K562 (cell line): ENCODE data around the gene SAE1. TPM values are rescaled to one million over a fixed set of nuclear protein-coding genes. Genes with fewer than 3 reads are reported as not detected.

Experiments
- ARID3A ChIP-seq: IDR thresholded peaks from 2 replicates; pipeline ENCODE4 v1.6.1; 2012; ENCODE audit warnings: low read depth, low read length, improper control_type of control experiment, borderline replicate concordance
- CC2D1A ChIP-seq: fragments of 450-650 bp; IDR thresholded peaks from 2 replicates; pipeline ENCODE4 v1.6.1; 2017; ENCODE audit warnings: mild to moderate bottlenecking
- CTCF ChIP-seq, 3 experiments: IDR thresholded peaks in 2 of 3; conservative IDR thresholded peaks in 1 of 3; 2 replicates each; pipeline ENCODE4 v1.5.1; 2011 to 2012; ENCODE audit warnings: low read length in 3 of 3, mild to moderate bottlenecking in 3 of 3, control low read depth in 2 of 3, improper control_type of control experiment in 1 of 3, inconsistent platforms in 1 of 3, low read depth in 1 of 3, mixed read lengths in 1 of 3, moderate library complexity in 1 of 3; ENCODE audit not compliant: insufficient read depth in 2 of 3
- DMBX1 ChIP-seq: fragments of 250-450 bp; sonication (Bioruptor Pico); IDR thresholded peaks from 2 replicates; pipeline ENCODE4 v1.8.0; 2022; ENCODE audit warnings: inconsistent platforms, mild to moderate bottlenecking, moderate library complexity, borderline replicate concordance
- FOSL1 ChIP-seq: fragments of 200-800 bp; sonication (Bioruptor generic); conservative IDR thresholded peaks from 2 replicates; pipeline ENCODE4 v1.6.1; 2016; ENCODE audit warnings: missing genetic modification characterization, missing compliant biosample characterization
- FUS ChIP-seq: fragments of 200-400 bp; formaldehyde crosslinking; optimal IDR thresholded peaks from 2 replicates; pipeline ENCODE3; 2017; ENCODE audit warnings: low read depth, low read length
- HDAC8 ChIP-seq: fragments of 450-650 bp; IDR thresholded peaks from 2 replicates; pipeline ENCODE4 v1.6.1; 2016; ENCODE audit warnings: mild to moderate bottlenecking, missing genetic modification characterization, moderate library complexity, missing compliant biosample characterization
- HDGF ChIP-seq: fragments of 450-650 bp; IDR thresholded peaks from 2 replicates; pipeline ENCODE4 v1.6.1; 2016
- HIVEP1 ChIP-seq: fragments of 250-450 bp; sonication (Bioruptor Pico); IDR thresholded peaks from 2 replicates; pipeline ENCODE4 v1.4.0; 2020; ENCODE audit warnings: mild to moderate bottlenecking
- MLLT1 ChIP-seq, 2 experiments: fragments of 450-650 bp; IDR thresholded peaks; 2 replicates each; pipeline ENCODE4 v1.6.1; 2016
- MXD1 ChIP-seq: fragments of 250-450 bp; sonication (Bioruptor Pico); IDR thresholded peaks from 2 replicates; pipeline ENCODE4 v1.8.0; 2021; ENCODE audit warnings: borderline replicate concordance, mild to moderate bottlenecking, moderate library complexity; ENCODE audit not compliant: poor library complexity, severe bottlenecking
- NKRF ChIP-seq: fragments of 450-650 bp; IDR thresholded peaks from 2 replicates; pipeline ENCODE4 v1.6.1; 2016; ENCODE audit warnings: borderline replicate concordance
- NR3C1 ChIP-seq: sonication (generic); formaldehyde crosslinking; IDR thresholded peaks from 2 replicates; pipeline ENCODE4 v1.8.1; 2022; ENCODE audit warnings: missing genetic modification reagents
- SETDB1 ChIP-seq: IDR thresholded peaks from one replicate; pipeline ENCODE4 v1.6.1; 2012; ENCODE audit warnings: low read length, control low read depth, inconsistent platforms
- SNAPC5 ChIP-seq: fragments of 250-450 bp; sonication (Bioruptor Pico); IDR thresholded peaks from 2 replicates; pipeline ENCODE4 v1.8.0; 2021; ENCODE audit warnings: moderate library complexity, mild to moderate bottlenecking, inconsistent platforms
- SOX6 ChIP-seq: fragments of 450-650 bp; IDR thresholded peaks from 2 replicates; pipeline ENCODE4 v1.6.1; 2014; ENCODE audit warnings: mild to moderate bottlenecking
- SRSF7 ChIP-seq: fragments of 200-400 bp; formaldehyde crosslinking; optimal IDR thresholded peaks from 2 replicates; pipeline ENCODE3; 2017; ENCODE audit warnings: mild to moderate bottlenecking, low read depth, low read length
- WHSC1 ChIP-seq: IDR thresholded peaks from one replicate; pipeline ENCODE4 v1.6.1; 2012; ENCODE audit warnings: low read length, control low read depth, inconsistent platforms
- ZFP1 ChIP-seq: fragments of 450-650 bp; formaldehyde crosslinking; IDR thresholded peaks from 2 replicates; pipeline ENCODE4 v1.4.0; 2020; ENCODE audit warnings: mild to moderate bottlenecking, mixed read lengths
- ZKSCAN3 ChIP-seq: fragments of 250-450 bp; sonication (Bioruptor Pico); IDR thresholded peaks from 2 replicates; pipeline ENCODE4 v1.4.0; 2020
- ZNF217 ChIP-seq: sonication (generic); formaldehyde crosslinking; IDR thresholded peaks from 2 replicates; pipeline ENCODE4 v1.8.0; 2022; ENCODE audit warnings: mild to moderate bottlenecking, missing genetic modification reagents
- ZSCAN32 ChIP-seq: fragments of 450-650 bp; formaldehyde crosslinking; IDR thresholded peaks from 2 replicates; pipeline ENCODE4 v1.4.0; 2020; ENCODE audit warnings: mild to moderate bottlenecking, moderate library complexity
- polyA plus RNA-seq, 8 experiments: library from polyadenylated mRNA; depleted of rRNA in 4 of 8; stranded (reverse) in 5 of 8; unstranded in 3 of 8; fragments of >200 nt; fragmentation: Nextera tagmentation in 2 of 8; fragmentation: Illumina TruSeq in 1 of 8; extraction: Ambion mirVana in 2 of 8; extraction: Trizol in 1 of 8; gene quantifications; 2 replicates each; pipeline versions ENCODE4 v1.2.1 to v1.2.3, GENCODE V29; 2011 to 2014; ENCODE audit warnings: inconsistent platforms in 1 of 8, missing spikeins in 1 of 8
- total RNA-seq, 7 experiments: library from RNA; depleted of rRNA in 6 of 7; stranded (reverse); fragments of >200 nt in 6 of 7; fragmentation: Illumina TruSeq in 2 of 7; extraction: Trizol in 2 of 7; gene quantifications; 2 replicates each; pipeline versions ENCODE4 v1.2.1 to v1.2.3, GENCODE V29; 2011 to 2021; ENCODE audit warnings: low replicate concordance in 1 of 7

Gene SAE1
- total and polyA plus RNA-seq, 9 of the 15 experiments (the other 6 are each of a cell fraction or from before 2014, with no cell fraction given), result 82.8 to 299 (median 217) TPM

GRCh38 chr19:47228168-47228936 lies 97.7 kb downstream of the SAE1 start (continued):
- TF ChIP-seq MLLT1 (IDR thresholded peaks at IDR 0.05), result no peak
- TF ChIP-seq FUS, result no peak
- TF ChIP-seq MXD1 (CRISPR knock-in tag), result no peak
- no peak for TF ChIP-seq CC2D1A
- no peak for TF ChIP-seq SNAPC5 (CRISPR knock-in tag)
- no peak for TF ChIP-seq SETDB1
- no peak for TF ChIP-seq ZFP1 (CRISPR knock-in tag)
- no peak for TF ChIP-seq HDGF
- TF ChIP-seq WHSC1, result no peak
- TF ChIP-seq ZSCAN32 (CRISPR knock-in tag), result no peak
- TF ChIP-seq ZNF217 (CRISPR knock-in tag), result no peak
- no peak for TF ChIP-seq ARID3A
- no peak for TF ChIP-seq FOSL1 (tag)
- TF ChIP-seq SOX6, result no peak
- no peak for TF ChIP-seq HIVEP1
- no peak for TF ChIP-seq CTCF (IDR thresholded peaks at IDR 0.05 in 2 of 3, conservative IDR thresholded peaks at IDR 0.05 in 1 of 3; ENCODE audit: insufficient read depth in 2 of 3, low read depth in 1 of 3, low read length in 3 of 3)
- TF ChIP-seq NR3C1 (CRISPR knock-in tag), result no peak
- no peak for TF ChIP-seq ZKSCAN3
- TF ChIP-seq NKRF, result no peak; the same call in 1 of the 2 replicates
- no peak for TF ChIP-seq DMBX1 (CRISPR knock-in tag)
- TF ChIP-seq SRSF7, result no peak
- no peak for TF ChIP-seq HDAC8 (tag)
